Measurements from ENCODE around the gene PTPRM. TPM values are rescaled to one million over a fixed set of nuclear protein-coding genes. Genes with fewer than 3 reads are reported as not detected.

Gene PTPRM
- total and polyA plus RNA-seq, 7 donors, result 3.9 to 151 (median 62.8) TPM

DNA sequence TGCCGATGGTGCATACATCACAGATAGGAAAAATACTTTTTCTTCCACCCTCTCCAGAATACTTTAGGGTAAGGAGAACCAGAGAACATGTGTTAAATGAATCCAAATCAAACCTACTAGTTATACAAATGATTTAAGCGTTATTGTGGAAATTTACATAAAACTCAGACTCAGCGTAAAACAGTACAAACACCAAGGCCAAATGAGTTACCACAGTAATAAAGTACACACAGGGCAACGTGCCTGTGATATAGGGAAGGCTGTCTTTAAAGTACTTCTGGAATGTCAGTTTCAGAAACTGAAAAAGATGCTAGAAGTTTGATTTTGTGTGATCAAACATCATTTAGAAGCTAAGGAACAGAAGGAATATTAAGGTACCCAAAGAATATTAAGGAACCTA is 46.9 kb downstream of the PTPRM start:
- WGBS, 2 donors, result 37 to 74% methylated on average over 4 of the region's 4 CpGs
- intact Hi-C loops (cut with DNase I), result no loop called here
- Histone ChIP-seq H3K36me3 (no peaks in the 10 kb centered on the region), H3K4me1 (peaks cover 0 to 46% (median 42%) of the 10 kb centered on the region in 4 donors), H3K9me3 (no peaks in the 10 kb centered on the region), H3K27me3 (no peaks in the 10 kb centered on the region), H3K27ac (no peak overlapping the region), H3K4me3 (no peak overlapping the region)
- no peak for TF ChIP-seq POLR2AphosphoS5 (IDR thresholded peaks at IDR 0.05)
- TF ChIP-seq EP300 (IDR thresholded peaks at IDR 0.05), result no peak
- no peak for TF ChIP-seq POLR2A (IDR thresholded peaks at IDR 0.05)
- TF ChIP-seq, protein P1, sequence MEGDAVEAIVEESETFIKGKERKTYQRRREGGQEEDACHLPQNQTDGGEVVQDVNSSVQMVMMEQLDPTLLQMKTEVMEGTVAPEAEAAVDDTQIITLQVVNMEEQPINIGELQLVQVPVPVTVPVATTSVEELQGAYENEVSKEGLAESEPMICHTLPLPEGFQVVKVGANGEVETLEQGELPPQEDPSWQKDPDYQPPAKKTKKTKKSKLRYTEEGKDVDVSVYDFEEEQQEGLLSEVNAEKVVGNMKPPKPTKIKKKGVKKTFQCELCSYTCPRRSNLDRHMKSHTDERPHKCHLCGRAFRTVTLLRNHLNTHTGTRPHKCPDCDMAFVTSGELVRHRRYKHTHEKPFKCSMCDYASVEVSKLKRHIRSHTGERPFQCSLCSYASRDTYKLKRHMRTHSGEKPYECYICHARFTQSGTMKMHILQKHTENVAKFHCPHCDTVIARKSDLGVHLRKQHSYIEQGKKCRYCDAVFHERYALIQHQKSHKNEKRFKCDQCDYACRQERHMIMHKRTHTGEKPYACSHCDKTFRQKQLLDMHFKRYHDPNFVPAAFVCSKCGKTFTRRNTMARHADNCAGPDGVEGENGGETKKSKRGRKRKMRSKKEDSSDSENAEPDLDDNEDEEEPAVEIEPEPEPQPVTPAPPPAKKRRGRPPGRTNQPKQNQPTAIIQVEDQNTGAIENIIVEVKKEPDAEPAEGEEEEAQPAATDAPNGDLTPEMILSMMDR (IDR thresholded peaks at IDR 0.05), result no peak
- no peak for DNase-seq

DNA sequence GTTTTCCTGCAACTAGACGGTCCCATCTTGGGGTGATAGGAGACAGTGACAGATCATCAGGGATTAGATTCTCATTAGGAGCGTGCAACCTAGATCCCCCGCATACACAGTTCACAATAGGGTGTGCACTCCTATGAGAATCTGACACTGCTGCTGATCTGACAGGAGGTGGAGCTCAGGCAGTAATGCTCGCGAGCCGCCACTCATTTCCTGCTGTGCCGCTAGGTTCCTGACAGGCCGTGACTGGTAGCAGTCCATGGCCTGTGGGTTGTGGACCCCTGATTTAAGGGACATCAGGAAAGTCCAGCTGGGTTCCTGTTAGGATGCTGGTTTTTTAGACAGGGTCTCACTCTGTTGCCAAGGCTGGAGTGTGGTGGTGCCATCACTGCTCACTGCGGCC is 48.7 kb downstream of the PTPRM start:
- intact Hi-C loops (cut with DNase I), result loop anchor here (5.0 kb wide), 1 partner anchor 49 kb away; the partner anchor contains the start of gene PTPRM
- no peak for DNase-seq
- no peaks in the 10 kb centered on the region for H3K27me3 ChIP-seq
- no peaks in the 10 kb centered on the region for H3K36me3 ChIP-seq
- 93 to 95% methylated on average over 9 of the region's 9 CpGs for WGBS, 2 donors
- peak overlapping the region in 3 of 4 donors; percentile 57 to 76 (median 72) for H3K27ac ChIP-seq
- H3K4me1 ChIP-seq, result peaks cover 0 to 51% (median 43%) of the 10 kb centered on the region in 4 donors
- no peak for TF ChIP-seq POLR2A (IDR thresholded peaks at IDR 0.05)
- no peak for TF ChIP-seq EP300 (IDR thresholded peaks at IDR 0.05)
- TF ChIP-seq, protein P1 (IDR thresholded peaks at IDR 0.05), result no peak
- no peak for TF ChIP-seq POLR2AphosphoS5 (IDR thresholded peaks at IDR 0.05)
- no peaks in the 10 kb centered on the region for H3K9me3 ChIP-seq
- no peak overlapping the region for H3K4me3 ChIP-seq

DNA sequence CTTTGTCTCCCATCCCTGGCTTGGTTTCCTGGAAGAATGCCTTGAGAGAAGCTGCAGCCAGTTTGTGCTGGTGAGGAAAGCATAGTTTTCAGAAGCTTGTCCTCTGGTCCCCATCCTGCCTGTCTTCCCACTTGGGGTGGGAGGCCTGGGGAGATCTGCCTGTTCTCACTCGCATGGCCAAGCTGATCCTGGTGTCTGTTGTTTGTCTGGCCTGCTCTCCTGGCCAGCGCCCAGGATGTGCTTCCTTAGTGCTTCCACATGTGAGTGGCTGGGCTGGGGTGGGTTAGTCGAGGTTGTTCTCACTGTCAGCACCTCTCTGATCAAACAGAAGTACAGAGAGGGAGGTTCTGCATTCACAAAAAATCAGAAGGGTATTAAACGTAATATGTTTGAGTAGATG is 49.5 kb downstream of the PTPRM start:
- H3K36me3 ChIP-seq, result no peaks in the 10 kb centered on the region
- peak; percentile 44 to 90 (median 80) for TF ChIP-seq POLR2AphosphoS5 (IDR thresholded peaks at IDR 0.05)
- TF ChIP-seq, protein P1 (IDR thresholded peaks at IDR 0.05), result no peak
- H3K9me3 ChIP-seq, result no peaks in the 10 kb centered on the region
- intact Hi-C loops (cut with DNase I), result loop anchor here (5.0 kb wide), 1 partner anchor 49 kb away; the partner anchor contains the start of gene PTPRM
- peak; percentile 93 for DNase-seq
- peak overlapping the region in 3 of 4 donors; percentile 57 to 76 (median 72) for H3K27ac ChIP-seq
- peaks cover 0 to 51% (median 43%) of the 10 kb centered on the region in 4 donors for H3K4me1 ChIP-seq
- no peaks in the 10 kb centered on the region for H3K27me3 ChIP-seq
- 36 to 67% methylated on average over 4 of the region's 4 CpGs for WGBS, 2 donors
- no peak overlapping the region for H3K4me3 ChIP-seq

DNA sequence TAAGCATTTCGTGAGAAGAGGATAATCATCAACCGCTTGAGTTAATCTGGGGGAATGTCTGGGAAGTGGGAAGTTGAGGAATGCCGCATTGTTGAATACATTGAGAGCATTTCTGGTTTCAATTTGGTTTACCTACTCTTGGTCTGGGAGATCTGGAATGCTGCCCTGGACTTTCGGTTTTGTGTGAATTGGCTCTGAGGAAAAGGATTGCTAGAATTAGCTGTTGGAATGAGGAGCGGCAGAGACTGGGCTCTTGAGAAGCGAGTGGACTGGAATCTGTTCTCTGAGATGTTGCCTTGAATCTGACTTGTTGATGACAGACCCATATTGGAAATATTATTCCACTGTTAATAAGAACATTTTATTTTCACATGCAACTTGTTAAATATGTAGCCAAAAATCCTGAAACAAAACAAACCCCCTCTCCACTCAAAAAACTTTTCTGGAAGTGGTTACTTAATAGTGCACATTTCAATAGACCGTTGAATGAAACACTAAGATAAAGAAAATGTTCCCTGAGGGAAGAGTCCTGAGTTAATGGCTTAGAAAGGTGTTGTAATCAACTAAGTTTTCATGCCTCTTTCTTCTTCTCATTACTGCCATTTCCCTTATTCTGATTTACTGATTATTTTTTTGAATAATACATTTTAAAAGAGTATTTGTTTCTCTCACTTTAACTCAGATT is 50.8 kb downstream of the PTPRM start:
- intact Hi-C loops (cut with DNase I), result loop anchor here (5.0 kb wide), 1 partner anchor 51 kb away; the partner anchor contains the start of gene PTPRM
- Histone ChIP-seq H3K4me1 (peaks cover 0 to 51% (median 50%) of the 10 kb centered on the region in 4 donors), H3K27ac (peak overlapping the region; percentile 2 to 76 (median 64)), H3K27me3 (no peaks in the 10 kb centered on the region), H3K9me3 (no peaks in the 10 kb centered on the region), H3K36me3 (no peaks in the 10 kb centered on the region), H3K4me3 (peak overlapping the region in 3 of 4 donors; percentile 18 to 26 (median 20))
- 13 to 56% methylated on average over 7 of the region's 7 CpGs for WGBS, 2 donors
- TF ChIP-seq POLR2A (IDR thresholded peaks at IDR 0.05) (no peak), POLR2AphosphoS5 (IDR thresholded peaks at IDR 0.05) (peak; percentile 33 to 67 (median 50)), EP300 (IDR thresholded peaks at IDR 0.05) (no peak)
- TF ChIP-seq, protein P1 (IDR thresholded peaks at IDR 0.05), result no peak
- DNase-seq, result peak; percentile 82

Measured in sigmoid colon (tissue), 7 donors.